SK-N-SH treated with all-trans-retinoic acid at 6 μM for 48 hours (cell line): ENCODE data around the gene RBMS3.

ENCODE experiments used
- ATAC-seq: fragments of 200-7000 bp; cut with Tn5 transposase; 3 replicates; pipeline ENCODE4 v1.9.1; 2020; ENCODE audit warnings: mild to moderate bottlenecking, moderate library complexity
- ARNTL ChIP-seq: fragments of 450-650 bp; formaldehyde crosslinking; IDR thresholded peaks from 2 replicates; pipeline ENCODE4 v1.5.0; 2020; ENCODE audit warnings: low read depth, mild to moderate bottlenecking, moderate library complexity, borderline replicate concordance
- BACH2 ChIP-seq: fragments of 250-450 bp; sonication (Bioruptor Pico); IDR thresholded peaks from 2 replicates; pipeline ENCODE4 v1.9.0; 2021; ENCODE audit warnings: mild to moderate bottlenecking, borderline replicate concordance
- CREB5 ChIP-seq: fragments of 250-450 bp; sonication (Bioruptor Pico); IDR thresholded peaks from 2 replicates; pipeline ENCODE4 v1.5.1; 2020; ENCODE audit warnings: low read depth, mild to moderate bottlenecking, moderate library complexity
- CSDC2 ChIP-seq: fragments of 250-450 bp; sonication (Bioruptor Pico); IDR thresholded peaks from 2 replicates; pipeline ENCODE4 v1.5.0; 2020; ENCODE audit warnings: mild to moderate bottlenecking, moderate library complexity
- ESRRG ChIP-seq: fragments of 250-450 bp; sonication (Bioruptor Pico); IDR thresholded peaks from 2 replicates; pipeline ENCODE4 v1.6.1; 2021; ENCODE audit warnings: mild to moderate bottlenecking
- GLIS3 ChIP-seq: fragments of 250-450 bp; sonication (Bioruptor Pico); IDR thresholded peaks from 2 replicates; pipeline ENCODE4 v1.5.0; 2020; ENCODE audit warnings: mild to moderate bottlenecking, moderate library complexity
- ISL1 ChIP-seq: fragments of 250-450 bp; sonication (Bioruptor Pico); IDR thresholded peaks from 2 replicates; pipeline ENCODE4 v2.1.2; 2022; ENCODE audit warnings: mild to moderate bottlenecking, moderate library complexity
- OSR1 ChIP-seq: fragments of 250-450 bp; sonication (Bioruptor Pico); IDR thresholded peaks from 2 replicates; pipeline ENCODE4 v1.8.0; 2022; ENCODE audit warnings: moderate library complexity, mild to moderate bottlenecking, inconsistent platforms
- PATZ1 ChIP-seq: fragments of 250-450 bp; sonication (Bioruptor Pico); IDR thresholded peaks from 2 replicates; pipeline ENCODE4 v1.8.0; 2020; ENCODE audit warnings: mild to moderate bottlenecking, moderate library complexity, borderline replicate concordance
- POU6F1 ChIP-seq: fragments of 250-450 bp; sonication (Bioruptor Pico); IDR thresholded peaks from 2 replicates; pipeline ENCODE4 v1.8.0; 2021; ENCODE audit warnings: low read depth, mild to moderate bottlenecking, moderate library complexity, borderline replicate concordance
- PPARA ChIP-seq: fragments of 250-450 bp; sonication (Bioruptor Pico); IDR thresholded peaks from 2 replicates; pipeline ENCODE4 v1.5.0; 2020; ENCODE audit warnings: mild to moderate bottlenecking, borderline replicate concordance
- RARB ChIP-seq: fragments of 250-450 bp; sonication (Bioruptor Pico); IDR thresholded peaks from 2 replicates; pipeline ENCODE4 v1.8.0; 2021; ENCODE audit warnings: mild to moderate bottlenecking, moderate library complexity
- SNAI2 ChIP-seq: fragments of 250-450 bp; sonication (Bioruptor Pico); IDR thresholded peaks from 2 replicates; pipeline ENCODE4 v1.5.0; 2020; ENCODE audit warnings: mild to moderate bottlenecking, moderate library complexity
- TCF4 ChIP-seq: fragments of 250-450 bp; sonication (Bioruptor Pico); IDR thresholded peaks from 2 replicates; pipeline ENCODE4 v1.8.0; 2021; ENCODE audit warnings: mild to moderate bottlenecking, moderate library complexity, borderline replicate concordance
- TOX ChIP-seq: fragments of 250-450 bp; sonication (Bioruptor Pico); IDR thresholded peaks from 2 replicates; pipeline ENCODE4 v1.8.0; 2021; ENCODE audit warnings: mild to moderate bottlenecking, moderate library complexity, borderline replicate concordance
- ZC3H10 ChIP-seq: fragments of 250-450 bp; sonication (Bioruptor Pico); IDR thresholded peaks from 2 replicates; pipeline ENCODE4 v1.5.1; 2021; ENCODE audit warnings: mild to moderate bottlenecking, moderate library complexity
- ZFP3 ChIP-seq: fragments of 250-450 bp; sonication (Bioruptor Pico); IDR thresholded peaks from 2 replicates; pipeline ENCODE4 v1.5.0; 2020; ENCODE audit warnings: mild to moderate bottlenecking, moderate library complexity
- ZFP30 ChIP-seq: fragments of 450-650 bp; formaldehyde crosslinking; IDR thresholded peaks from 2 replicates; pipeline ENCODE4 v1.5.0; 2022; ENCODE audit warnings: mild to moderate bottlenecking, moderate library complexity
- ZNF565 ChIP-seq: fragments of 450-650 bp; formaldehyde crosslinking; conservative IDR thresholded peaks from 2 replicates; pipeline ENCODE4 v1.5.0; 2020; ENCODE audit warnings: low read depth, mild to moderate bottlenecking, moderate library complexity
- ZNF8 ChIP-seq: fragments of 450-650 bp; formaldehyde crosslinking; IDR thresholded peaks from 2 replicates; pipeline ENCODE4 v1.5.0; 2020; ENCODE audit warnings: mild to moderate bottlenecking, moderate library complexity
- TF ChIP-seq, protein P1 (sequence below): fragments of 250-450 bp; sonication (Bioruptor Pico); IDR thresholded peaks from 2 replicates; pipeline ENCODE4 v1.5.1; 2021; ENCODE audit warnings: mild to moderate bottlenecking, moderate library complexity

The RBMS3 gene

GRCh38 chr3:29936766-29937165, 655.9 kb downstream of the RBMS3 start:
- TF ChIP-seq, protein P1, sequence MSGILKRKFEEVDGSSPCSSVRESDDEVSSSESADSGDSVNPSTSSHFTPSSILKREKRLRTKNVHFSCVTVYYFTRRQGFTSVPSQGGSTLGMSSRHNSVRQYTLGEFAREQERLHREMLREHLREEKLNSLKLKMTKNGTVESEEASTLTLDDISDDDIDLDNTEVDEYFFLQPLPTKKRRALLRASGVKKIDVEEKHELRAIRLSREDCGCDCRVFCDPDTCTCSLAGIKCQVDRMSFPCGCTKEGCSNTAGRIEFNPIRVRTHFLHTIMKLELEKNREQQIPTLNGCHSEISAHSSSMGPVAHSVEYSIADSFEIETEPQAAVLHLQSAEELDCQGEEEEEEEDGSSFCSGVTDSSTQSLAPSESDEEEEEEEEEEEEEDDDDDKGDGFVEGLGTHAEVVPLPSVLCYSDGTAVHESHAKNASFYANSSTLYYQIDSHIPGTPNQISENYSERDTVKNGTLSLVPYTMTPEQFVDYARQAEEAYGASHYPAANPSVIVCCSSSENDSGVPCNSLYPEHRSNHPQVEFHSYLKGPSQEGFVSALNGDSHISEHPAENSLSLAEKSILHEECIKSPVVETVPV (CRISPR knock-in tag), result no peak
- TF ChIP-seq ZFP30 (CRISPR knock-in tag) (no peak), BACH2 (CRISPR knock-in tag) (no peak), POU6F1 (CRISPR knock-in tag) (no peak), TCF4 (CRISPR knock-in tag) (no peak), ARNTL (CRISPR knock-in tag) (no peak), OSR1 (CRISPR knock-in tag) (no peak), ESRRG (CRISPR knock-in tag) (no peak), ZNF8 (CRISPR knock-in tag) (no peak), PPARA (no peak), CSDC2 (CRISPR knock-in tag) (no peak), PATZ1 (CRISPR knock-in tag) (no peak), TOX (CRISPR knock-in tag) (no peak), ZC3H10 (CRISPR knock-in tag) (no peak), ZNF565 (no peak), SNAI2 (CRISPR knock-in tag) (no peak), ZFP3 (CRISPR knock-in tag) (no peak)
- ATAC-seq, result no peak

DNA sequence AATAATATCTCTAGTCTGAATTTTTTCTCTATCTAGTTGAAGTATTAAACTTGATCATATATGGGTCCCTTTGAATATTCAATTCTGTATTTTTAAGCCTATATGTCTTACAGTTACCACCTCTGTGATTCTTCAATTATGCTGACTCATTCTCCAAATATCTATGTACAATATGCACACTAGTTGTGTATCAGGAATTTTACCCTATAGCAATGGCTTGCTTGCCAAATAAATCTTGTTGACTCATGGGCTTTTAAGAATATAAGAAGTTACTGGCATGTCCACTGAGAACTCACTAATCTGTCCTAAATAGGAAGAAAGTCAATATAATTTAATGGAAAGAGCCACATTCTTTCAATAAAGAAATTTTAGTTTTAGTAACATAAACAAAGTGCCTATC, 656.3 kb downstream of the RBMS3 start:
- TF ChIP-seq ISL1 (CRISPR knock-in tag), result peak; percentile 68
- no peak for TF ChIP-seq RARB (CRISPR knock-in tag)
- TF ChIP-seq, all 23 proteins: peak for 1
- peak; percentile 28; the same call in 2 of the 3 replicates for ATAC-seq

- TF ChIP-seq SNAI2 (CRISPR knock-in tag), result no peak
- TF ChIP-seq TCF4 (CRISPR knock-in tag), result no peak
- no peak for TF ChIP-seq PPARA
- TF ChIP-seq CREB5 (CRISPR knock-in tag), result no peak
- TF ChIP-seq BACH2 (CRISPR knock-in tag), result no peak
- TF ChIP-seq, all 23 proteins: peak for 0
- ATAC-seq, result no peak
These were observed 660.0 kb downstream of the RBMS3 start for GRCh38 chr3:29940759-29941323.

GRCh38 chr3:29942297-29942696, 661.4 kb downstream of the RBMS3 start:
- ATAC-seq, result no peak
- TF ChIP-seq RARB (CRISPR knock-in tag), result no peak
- no peak for TF ChIP-seq ZFP3 (CRISPR knock-in tag)

GRCh38 chr3:29949131-29949530, 668.3 kb downstream of the RBMS3 start:
- peak; percentile 57 for ATAC-seq
- TF ChIP-seq SNAI2 (CRISPR knock-in tag) (no peak), GLIS3 (no peak)
- TF ChIP-seq, protein P1 (CRISPR knock-in tag), result no peak
